Measurements from ENCODE around the gene PRRT1. TPM values are rescaled to one million over a fixed set of nuclear protein-coding genes. Genes with fewer than 3 reads are reported as not detected.
"Not testable (repeated sequence)": the region's sequence is repeated elsewhere in the genome, so short reads cannot be mapped to it uniquely, and the experiment has no call there.

The PRRT1 gene
- polyA plus RNA-seq, 2 of the 4 experiments (the other 2 are of a cell fraction): 0.19 to 0.63 TPM

- ATAC-seq (no peak), FAIRE-seq (no peak), DNase-seq (ENCODE audit: low read depth in 1 of 2, low spot score in 1 of 2) (no peak)
- Histone ChIP-seq H3K4me1 (peaks cover 8% of the 10 kb centered on the region; the same call in 2 of the 3 replicates), H3K4me2 (peak overlapping the region; percentile 16; the same call in 1 of the 3 replicates), H3K4me3 (no peak overlapping the region), H3K27ac (peak overlapping the region; percentile 55 to 65; a peak in 4 of 6 replicates), H3K9me3 (no peaks in the 10 kb centered on the region)
- TF ChIP-seq EP300 (IDR thresholded peaks at IDR 0.05) (no peak), RFX5 (IDR thresholded peaks at IDR 0.05) (no peak), NPAS2 (CRISPR knock-in tag; IDR thresholded peaks at IDR 0.05; ENCODE audit: borderline replicate concordance) (no peak), EHF (CRISPR knock-in tag; IDR thresholded peaks at IDR 0.05) (no peak), FOSL2 (IDR thresholded peaks at IDR 0.05) (no peak), FOSL2 (CRISPR knock-in tag; IDR thresholded peaks at IDR 0.05) (no peak), HEYL (CRISPR knock-in tag; IDR thresholded peaks at IDR 0.05) (no peak), ATOH8 (CRISPR knock-in tag; IDR thresholded peaks at IDR 0.05; ENCODE audit: low read depth) (no peak), CBX8 (IDR thresholded peaks at IDR 0.05) (no peak), CBX2 (IDR thresholded peaks at IDR 0.05; ENCODE audit: borderline replicate concordance, low read depth) (no peak), FOSB (CRISPR knock-in tag; IDR thresholded peaks at IDR 0.05) (no peak), ESRRA (IDR thresholded peaks at IDR 0.05; ENCODE audit: borderline replicate concordance, low read length) (no peak), HES2 (IDR thresholded peaks at IDR 0.05) (no peak), HMGXB4 (CRISPR knock-in tag; IDR thresholded peaks at IDR 0.05; ENCODE audit: borderline replicate concordance) (no peak), SREBF2 (IDR thresholded peaks at IDR 0.05) (no peak), TFCP2L1 (CRISPR knock-in tag; IDR thresholded peaks at IDR 0.05) (no peak), RARB (CRISPR knock-in tag; IDR thresholded peaks at IDR 0.05) (no peak), EHMT2 (IDR thresholded peaks at IDR 0.05; ENCODE audit: low read depth) (no peak), CTCF (IDR thresholded peaks at IDR 0.05) (no peak)
- CTCF ChIA-PET: interaction anchor here (4.2 kb wide), 1 partner anchor 29 kb away, joined by 15 read pairs; no protein-coding TSS in a partner anchor
- 57% methylated on average over 4 of the region's 4 CpGs for WGBS (ENCODE audit: missing lambda C conversion rate)
- POLR2A ChIA-PET: no interaction called here
Observed at GRCh38 chr6:32146687-32147086, 5.1 kb downstream of the PRRT1 start.

DNA sequence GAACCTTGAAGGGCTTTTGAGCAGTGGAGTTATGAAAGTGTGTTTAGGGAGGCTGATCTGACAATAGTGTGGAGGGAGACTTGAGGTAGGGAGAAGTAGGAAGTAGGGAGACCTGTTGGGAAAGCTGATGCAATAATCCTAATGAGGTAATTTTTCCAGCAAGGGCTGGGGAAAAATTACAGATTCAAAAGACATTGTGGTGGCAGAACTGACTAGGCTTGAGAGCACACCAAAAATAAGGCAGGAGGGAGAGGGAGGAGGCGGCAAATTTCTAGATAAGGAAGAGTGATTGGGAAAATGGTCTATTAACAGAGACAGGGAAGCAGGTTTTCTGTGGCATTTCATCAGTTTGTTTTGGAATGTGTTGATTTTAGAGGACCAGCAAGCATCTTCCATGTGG lies 5.5 kb downstream of the PRRT1 start:
- H3K4me1 ChIP-seq: peaks cover 8% of the 10 kb centered on the region; the same call in 2 of the 3 replicates
- H3K9me3 ChIP-seq: no peaks in the 10 kb centered on the region
- 96% methylated on average over 1 of the region's 1 CpG for WGBS (ENCODE audit: missing lambda C conversion rate)
- TF ChIP-seq CBX8 (IDR thresholded peaks at IDR 0.05) (no peak), ZFP36 (IDR thresholded peaks at IDR 0.05; ENCODE audit: borderline replicate concordance, partially characterized antibody) (no peak), NFE2L2 (conservative IDR thresholded peaks at IDR 0.05; ENCODE audit: low read length) (no peak), GATA3 (IDR thresholded peaks at IDR 0.05; ENCODE audit: borderline replicate concordance) (no peak), CHD4 (IDR thresholded peaks at IDR 0.05; ENCODE audit: borderline replicate concordance) (no peak), BCL3 (IDR thresholded peaks at IDR 0.05) (no peak), E2F6 (IDR thresholded peaks at IDR 0.05; ENCODE audit: borderline replicate concordance, low read depth) (no peak)
- FAIRE-seq: no peak
- ChIA-PET POLR2A (no interaction called here), CTCF (interaction anchor here (4.2 kb wide), 1 partner anchor 28 kb away, joined by 15 read pairs; no protein-coding TSS in a partner anchor)
- DNase-seq (ENCODE audit: low read depth in 1 of 2, low spot score in 1 of 2): no peak
- ATAC-seq: no peak
- H3K4me3 ChIP-seq: no peak overlapping the region
- peak overlapping the region; percentile 55 to 65; a peak in 4 of 6 replicates for H3K27ac ChIP-seq
- H3K4me2 ChIP-seq: peak overlapping the region; percentile 16; the same call in 2 of the 3 replicates

- H3K27ac ChIP-seq; H3K4me2 ChIP-seq; H3K9me3 ChIP-seq; FAIRE-seq; ATAC-seq; H3K4me3 ChIP-seq; H3K4me1 ChIP-seq; POLR2A ChIA-PET; DNase-seq (ENCODE audit: low read depth in 1 of 2, low spot score in 1 of 2): not testable (repeated sequence)
- CTCF ChIA-PET: interaction anchor here (1.0 to 4.2 kb wide), 2 partner anchors 11 to 26 kb away, joined by 3 to 15 read pairs; no protein-coding TSS in a partner anchor
- 75% methylated on average over 7 of the region's 7 CpGs for WGBS (ENCODE audit: missing lambda C conversion rate)
Observed at GRCh38 chr6:32144238-32144637, 7.5 kb downstream of the PRRT1 start.
